ENCODE measurements around the gene PIK3AP1. TPM values are rescaled to one million over a fixed set of nuclear protein-coding genes. Genes with fewer than 3 reads are reported as not detected.

PIK3AP1 gene, protein sequence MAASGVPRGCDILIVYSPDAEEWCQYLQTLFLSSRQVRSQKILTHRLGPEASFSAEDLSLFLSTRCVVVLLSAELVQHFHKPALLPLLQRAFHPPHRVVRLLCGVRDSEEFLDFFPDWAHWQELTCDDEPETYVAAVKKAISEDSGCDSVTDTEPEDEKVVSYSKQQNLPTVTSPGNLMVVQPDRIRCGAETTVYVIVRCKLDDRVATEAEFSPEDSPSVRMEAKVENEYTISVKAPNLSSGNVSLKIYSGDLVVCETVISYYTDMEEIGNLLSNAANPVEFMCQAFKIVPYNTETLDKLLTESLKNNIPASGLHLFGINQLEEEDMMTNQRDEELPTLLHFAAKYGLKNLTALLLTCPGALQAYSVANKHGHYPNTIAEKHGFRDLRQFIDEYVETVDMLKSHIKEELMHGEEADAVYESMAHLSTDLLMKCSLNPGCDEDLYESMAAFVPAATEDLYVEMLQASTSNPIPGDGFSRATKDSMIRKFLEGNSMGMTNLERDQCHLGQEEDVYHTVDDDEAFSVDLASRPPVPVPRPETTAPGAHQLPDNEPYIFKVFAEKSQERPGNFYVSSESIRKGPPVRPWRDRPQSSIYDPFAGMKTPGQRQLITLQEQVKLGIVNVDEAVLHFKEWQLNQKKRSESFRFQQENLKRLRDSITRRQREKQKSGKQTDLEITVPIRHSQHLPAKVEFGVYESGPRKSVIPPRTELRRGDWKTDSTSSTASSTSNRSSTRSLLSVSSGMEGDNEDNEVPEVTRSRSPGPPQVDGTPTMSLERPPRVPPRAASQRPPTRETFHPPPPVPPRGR
- under 0.01 TPM in 1 of 2 replicates, not detected in the other for total RNA-seq (ENCODE audit: low replicate concordance)

GRCh38 chr10:96720422-96721206 lies at the start of gene PIK3AP1:
TSS of gene PIK3AP1 (minus strand) at chr10:96720514. CDS start at chr10:96720394, 120 bp downstream.

DNA sequence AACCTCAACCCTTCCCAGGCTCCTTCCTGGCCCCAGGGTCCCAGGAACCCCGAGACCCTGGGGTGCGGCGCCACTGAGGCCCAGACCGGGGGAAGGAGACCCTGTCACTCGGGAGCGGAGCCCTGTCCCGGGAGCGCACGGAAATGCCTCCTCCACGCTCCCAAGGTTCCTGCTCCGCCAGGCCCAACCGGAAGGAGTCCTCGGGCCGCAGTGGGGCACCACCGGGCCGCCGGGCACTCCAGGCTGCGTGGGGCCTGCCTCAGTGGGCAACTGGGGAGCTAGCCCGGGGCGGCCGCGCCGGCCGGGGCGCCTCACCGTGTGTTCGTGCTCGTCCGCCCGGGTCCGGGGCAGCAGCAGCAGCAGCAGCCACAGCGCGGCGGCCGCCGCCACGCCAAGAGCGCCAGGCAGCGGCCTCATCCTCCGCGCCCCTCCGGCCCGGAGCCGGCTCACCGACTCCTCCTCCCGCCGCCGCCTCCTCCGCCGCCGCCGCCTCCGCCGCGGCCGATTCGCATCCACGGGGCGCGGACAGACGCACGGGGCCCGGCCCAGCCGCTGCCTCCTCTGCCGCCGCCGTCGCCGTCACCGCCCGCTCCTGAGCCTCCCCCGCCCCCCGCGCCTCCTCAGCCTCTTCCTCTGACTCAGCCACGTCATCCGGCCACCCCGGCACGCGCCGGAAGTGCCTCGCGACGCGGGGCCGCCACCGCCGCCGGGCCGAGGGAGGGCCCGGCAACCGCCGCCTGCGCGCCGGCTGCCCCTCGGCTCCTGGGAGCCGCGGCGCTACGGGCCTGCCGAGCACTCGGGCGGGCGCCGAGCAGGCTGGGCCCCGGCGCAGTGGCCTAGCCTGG lies 133.7 kb downstream of the PIK3AP1 start, which contains the start of gene TM9SF3:
Gene TM9SF3, minus strand, starts transcription at position 594 of the 845 bp plus-strand sequence. Its CDS starts 177 bp downstream, at position 417.

Other genes with a start within 250 kb of the PIK3AP1 start
- gene TLL2, start 206.6 kb downstream of the PIK3AP1 start, total RNA-seq (ENCODE audit: low replicate concordance) = 0.08 and 0.12 TPM in 2 replicates
- gene TM9SF3, start 133.5 kb downstream of the PIK3AP1 start, total RNA-seq (ENCODE audit: low replicate concordance) = 94.8 and 131 TPM in 2 replicates
- gene LCOR, start 111.8 kb upstream of the PIK3AP1 start, total RNA-seq (ENCODE audit: low replicate concordance) = 2.9 and 9.7 TPM in 2 replicates

Measured in smooth muscle cell of the coronary artery (primary cell).